Measurements from ENCODE around the gene CACNA1S. TPM values are rescaled to one million over a fixed set of nuclear protein-coding genes. Genes with fewer than 3 reads are reported as not detected.

The CACNA1S gene
- polyA plus RNA-seq, 1 of the 3 experiments (the other 2 are of a cell fraction): not detected

GRCh38 chr1:201039418-201039817 is 72.8 kb downstream of the CACNA1S start:
- H3K27ac ChIP-seq (ENCODE audit: low read depth in 2 of 2, low read length in 1 of 2): no peak overlapping the region
- peaks cover 21% of the 10 kb centered on the region for H3K27me3 ChIP-seq (ENCODE audit: insufficient read depth)
- H4K20me1 ChIP-seq (ENCODE audit: insufficient read depth): no peaks in the 10 kb centered on the region
- H3K4me2 ChIP-seq: no peak overlapping the region
- no peaks in the 10 kb centered on the region for H3K9me2 ChIP-seq
- H3F3A ChIP-seq (replicated peaks; ENCODE audit: insufficient read depth): no peaks in the 10 kb centered on the region
- no peak for DNase-seq
- H3K9ac ChIP-seq: no peak overlapping the region
- H3K9me3 ChIP-seq: no peaks in the 10 kb centered on the region
- H3K4me1 ChIP-seq (ENCODE audit: control insufficient read depth in 1 of 2, insufficient read depth in 2 of 2, low read depth in 1 of 2, low read length in 1 of 2): peaks cover 0 to 7% of the 10 kb centered on the region in 2 experiments; a peak in 1 of 4 replicates
- H3K79me2 ChIP-seq (ENCODE audit: insufficient read depth): no peaks in the 10 kb centered on the region
- WGBS (ENCODE audit: low lambda C conversion rate): 100% methylated on average over 1 of the region's 2 CpGs
- no peaks in the 10 kb centered on the region for H3K36me3 ChIP-seq (replicated peaks in 1 of 2; ENCODE audit: control insufficient read depth in 1 of 2, insufficient read depth in 2 of 2, low read length in 1 of 2)
- H3K4me3 ChIP-seq (ENCODE audit: low read depth in 2 of 2, low read length in 1 of 2): no peak overlapping the region
- no peak for TF ChIP-seq MAX (IDR thresholded peaks at IDR 0.05; ENCODE audit: low read depth)
- no peak for TF ChIP-seq SIN3A (IDR thresholded peaks at IDR 0.05; ENCODE audit: borderline replicate concordance, low read depth, low read length)
- TF ChIP-seq ZBTB33 (IDR thresholded peaks at IDR 0.05; ENCODE audit: borderline replicate concordance, low read depth): no peak
- no peak for TF ChIP-seq NFIC (IDR thresholded peaks at IDR 0.05; ENCODE audit: borderline replicate concordance)
- no peak for TF ChIP-seq EZH2phosphoT487 (IDR thresholded peaks at IDR 0.05; ENCODE audit: borderline replicate concordance, low read depth)
- no peak for TF ChIP-seq CTCF (IDR thresholded peaks at IDR 0.05)
- no peak for TF ChIP-seq TCF12 (IDR thresholded peaks at IDR 0.05)
- TF ChIP-seq SMC3 (IDR thresholded peaks at IDR 0.05; ENCODE audit: low read depth, low read length): no peak
- TF ChIP-seq PBX3 (IDR thresholded peaks at IDR 0.05): no peak
- TF ChIP-seq TEAD4 (IDR thresholded peaks at IDR 0.05; ENCODE audit: borderline replicate concordance, insufficient read depth): no peak
- TF ChIP-seq TAF1 (IDR thresholded peaks at IDR 0.05; ENCODE audit: borderline replicate concordance, low read depth, low read length): no peak
- TF ChIP-seq YY1 (IDR thresholded peaks at IDR 0.05; ENCODE audit: low read depth): no peak
- TF ChIP-seq MXI1 (IDR thresholded peaks at IDR 0.05; ENCODE audit: low read depth, low read length): no peak
- no peak for TF ChIP-seq FOXJ3 (CRISPR knock-in tag; IDR thresholded peaks at IDR 0.05)
- no peak for TF ChIP-seq FOXM1 (IDR thresholded peaks at IDR 0.05; ENCODE audit: low read depth)
- no peak for TF ChIP-seq REST (IDR thresholded peaks at IDR 0.05; ENCODE audit: low read depth, low read length)
- TF ChIP-seq IRF3 (IDR thresholded peaks at IDR 0.05; ENCODE audit: low read depth, low read length): no peak
- TF ChIP-seq RFX5 (IDR thresholded peaks at IDR 0.05; ENCODE audit: low read length): no peak
- no peak for TF ChIP-seq USF1 (IDR thresholded peaks at IDR 0.05; ENCODE audit: borderline replicate concordance, low read depth)
- TF ChIP-seq CHD2 (IDR thresholded peaks at IDR 0.05; ENCODE audit: low read length, partially characterized antibody): no peak
- ChIA-PET CTCF (interaction anchor here (0.8 to 21.0 kb wide), 8 partner anchors 10 to 481 kb away, joined by 3 to 277 read pairs (median 5); partner anchors contain the start of gene KIF21B), POLR2A (no interaction called here)
- no peak overlapping the region for H2AFZ ChIP-seq (ENCODE audit: low read depth)

All from SK-N-SH (cell line).